SJCRH30 (cell line): ENCODE measurements around the gene ZC3H6. TPM values are rescaled to one million over a fixed set of nuclear protein-coding genes. Genes with fewer than 3 reads are reported as not detected.
"Not testable (repeated sequence)": the region's sequence is repeated elsewhere in the genome, so short reads cannot be mapped to it uniquely, and the experiment has no call there.

Experiments
- DNase-seq, 2 experiments: peaks; one replicate each; pipeline ENCODE4 v3.0.0-alpha.2; 2015 to 2020
- H3K27ac ChIP-seq: fragments of 250-450 bp; sonication (Bioruptor Pico); 2 replicates; pipeline ENCODE4 v1.5.1; 2020; ENCODE audit warnings: mild to moderate bottlenecking, moderate library complexity
- H3K27me3 ChIP-seq: fragments of 250-450 bp; sonication (Bioruptor Pico); 2 replicates; pipeline ENCODE4 v1.5.1; 2020; ENCODE audit warnings: mild to moderate bottlenecking, moderate library complexity
- H3K36me3 ChIP-seq: fragments of 250-450 bp; sonication (Bioruptor Pico); 2 replicates; pipeline ENCODE4 v1.5.1; 2020; ENCODE audit warnings: mild to moderate bottlenecking, moderate library complexity
- H3K4me1 ChIP-seq: fragments of 250-450 bp; sonication (Bioruptor Pico); 2 replicates; pipeline ENCODE4 v1.5.1; 2020; ENCODE audit warnings: mild to moderate bottlenecking, moderate library complexity
- H3K4me3 ChIP-seq: fragments of 250-450 bp; sonication (Bioruptor Pico); 2 replicates; pipeline ENCODE4 v1.5.1; 2020; ENCODE audit warnings: mild to moderate bottlenecking, moderate library complexity
- H3K9me3 ChIP-seq: fragments of 250-450 bp; sonication (Bioruptor Pico); replicated peaks from 2 replicates; pipeline ENCODE4 v1.5.1; 2020; ENCODE audit warnings: mild to moderate bottlenecking, moderate library complexity
- total RNA-seq: library from RNA; depleted of rRNA; stranded (reverse); fragments of >200 nt; shearing (Covaris generic); gene quantifications from 2 replicates; pipeline ENCODE4 v1.2.3, GENCODE V29; 2014

Gene ZC3H6
- total RNA-seq, 1 experiment from 2014 or later = 1.6 TPM

- Histone ChIP-seq H3K27ac (no peak overlapping the region), H3K4me1 (no peaks in the 10 kb centered on the region), H3K36me3 (no peaks in the 10 kb centered on the region), H3K9me3 (peaks cover 4% of the 10 kb centered on the region; the same call in 1 of the 2 replicates), H3K27me3 (no peaks in the 10 kb centered on the region), H3K4me3 (peak overlapping the region; percentile 27; the same call in 1 of the 2 replicates)
- peak; percentile 72 to 88 for DNase-seq
Measured at GRCh38 chr2:112259509-112260294, 15.7 kb upstream of the ZC3H6 start.

GRCh38 chr2:112260295-112260625 lies 15.1 kb upstream of the ZC3H6 start:
- no peak for DNase-seq
- Histone ChIP-seq H3K4me1 (no peaks in the 10 kb centered on the region), H3K27me3 (no peaks in the 10 kb centered on the region), H3K27ac (no peak overlapping the region), H3K4me3 (no peak overlapping the region), H3K36me3 (no peaks in the 10 kb centered on the region), H3K9me3 (peaks cover 4% of the 10 kb centered on the region; the same call in 1 of the 2 replicates)

GRCh38 chr2:112262876-112263275 lies 12.5 kb upstream of the ZC3H6 start:
- Histone ChIP-seq H3K27ac (no peak overlapping the region), H3K27me3 (no peaks in the 10 kb centered on the region), H3K36me3 (no peaks in the 10 kb centered on the region), H3K4me1 (no peaks in the 10 kb centered on the region), H3K9me3 (peaks cover 4% of the 10 kb centered on the region; the same call in 1 of the 2 replicates), H3K4me3 (no peak overlapping the region)
- DNase-seq = no peak

GRCh38 chr2:112268547-112268946 lies 6.8 kb upstream of the ZC3H6 start:
- H3K27ac ChIP-seq = no peak overlapping the region
- no peak overlapping the region for H3K4me3 ChIP-seq
- no peak for DNase-seq
- H3K36me3 ChIP-seq = no peaks in the 10 kb centered on the region
- H3K4me1 ChIP-seq = no peaks in the 10 kb centered on the region
- H3K27me3 ChIP-seq = no peaks in the 10 kb centered on the region
- H3K9me3 ChIP-seq = peaks cover 3% of the 10 kb centered on the region; the same call in 1 of the 2 replicates

GRCh38 chr2:112272669-112273068 lies 2.7 kb upstream of the ZC3H6 start:
- Histone ChIP-seq H3K9me3 (0 out of 2 replicates have a peak, but pooled peaks cover 3% of the 10 kb centered on the region), H3K4me1 (0 out of 2 replicates have a peak, but pooled peaks cover 2% of the 10 kb centered on the region), H3K4me3 (no peak overlapping the region)

GRCh38 chr2:112273349-112273748 lies 2.0 kb upstream of the ZC3H6 start:
- H3K9me3 ChIP-seq = 0 out of 2 replicates have a peak, but pooled peaks cover 3% of the 10 kb centered on the region
- H3K36me3 ChIP-seq = no peaks in the 10 kb centered on the region
- H3K4me1 ChIP-seq = 0 out of 2 replicates have a peak, but pooled peaks cover 2% of the 10 kb centered on the region
- no peak for DNase-seq
- H3K27me3 ChIP-seq = no peaks in the 10 kb centered on the region
- H3K4me3 ChIP-seq = no peak overlapping the region
- H3K27ac ChIP-seq = no peak overlapping the region

More at GRCh38 chr2:112272669-112273068, 2.7 kb upstream of the ZC3H6 start:
- H3K27me3 ChIP-seq = no peaks in the 10 kb centered on the region
- H3K27ac ChIP-seq = no peak overlapping the region
- DNase-seq = no peak
- no peaks in the 10 kb centered on the region for H3K36me3 ChIP-seq

- Histone ChIP-seq H3K4me1 (0 out of 2 replicates have a peak, but pooled peaks cover 2% of the 10 kb centered on the region), H3K36me3 (no peaks in the 10 kb centered on the region), H3K4me3 (peak overlapping the region; percentile 73), H3K27me3 (no peaks in the 10 kb centered on the region), H3K9me3 (no peaks in the 10 kb centered on the region), H3K27ac (peak overlapping the region; percentile 98)
- DNase-seq = peak; percentile 84 to 85
Measured at GRCh38 chr2:112275887-112276773, 733 bp downstream of the ZC3H6 start.

- Histone ChIP-seq H3K27me3 (no peaks in the 10 kb centered on the region), H3K4me3 (peak overlapping the region; percentile 73), H3K9me3 (no peaks in the 10 kb centered on the region), H3K36me3 (no peaks in the 10 kb centered on the region), H3K4me1 (0 out of 2 replicates have a peak, but pooled peaks cover 2% of the 10 kb centered on the region), H3K27ac (peak overlapping the region; percentile 98; the same call in 1 of the 2 replicates)
- DNase-seq = no peak
Measured at GRCh38 chr2:112276954-112277353, 1.6 kb downstream of the ZC3H6 start.

GRCh38 chr2:112277596-112278220 lies 2.3 kb downstream of the ZC3H6 start:
- no peak for DNase-seq
- H3K36me3 ChIP-seq = no peaks in the 10 kb centered on the region
- no peaks in the 10 kb centered on the region for H3K9me3 ChIP-seq
- H3K4me3 ChIP-seq = no peak overlapping the region
- no peak overlapping the region for H3K27ac ChIP-seq
- H3K4me1 ChIP-seq = 0 out of 2 replicates have a peak, but pooled peaks cover 2% of the 10 kb centered on the region
- no peaks in the 10 kb centered on the region for H3K27me3 ChIP-seq

GRCh38 chr2:112282066-112282465 lies 6.7 kb downstream of the ZC3H6 start:
- not testable (repeated sequence) for H3K4me1 ChIP-seq, H3K36me3 ChIP-seq, H3K27me3 ChIP-seq, H3K9me3 ChIP-seq, H3K4me3 ChIP-seq, DNase-seq, H3K27ac ChIP-seq

- H3K4me1 ChIP-seq, DNase-seq, H3K36me3 ChIP-seq, H3K27ac ChIP-seq, H3K4me3 ChIP-seq, H3K27me3 ChIP-seq, H3K9me3 ChIP-seq: not testable (repeated sequence)
Measured at GRCh38 chr2:112283535-112283934, 8.1 kb downstream of the ZC3H6 start.

GRCh38 chr2:112290088-112290487 lies 14.7 kb downstream of the ZC3H6 start:
- no peak overlapping the region for H3K27ac ChIP-seq
- H3K4me1 ChIP-seq = no peaks in the 10 kb centered on the region
- no peaks in the 10 kb centered on the region for H3K9me3 ChIP-seq
- H3K36me3 ChIP-seq = no peaks in the 10 kb centered on the region
- H3K27me3 ChIP-seq = no peaks in the 10 kb centered on the region
- no peak for DNase-seq
- no peak overlapping the region for H3K4me3 ChIP-seq

GRCh38 chr2:112290648-112291047 lies 15.3 kb downstream of the ZC3H6 start:
- Histone ChIP-seq H3K36me3 (no peaks in the 10 kb centered on the region), H3K27ac (no peak overlapping the region), H3K4me3 (no peak overlapping the region), H3K4me1 (no peaks in the 10 kb centered on the region), H3K9me3 (no peaks in the 10 kb centered on the region), H3K27me3 (no peaks in the 10 kb centered on the region)
- DNase-seq = no peak

GRCh38 chr2:112293636-112294401 lies 18.4 kb downstream of the ZC3H6 start:
- Histone ChIP-seq H3K36me3 (no peaks in the 10 kb centered on the region), H3K27me3 (no peaks in the 10 kb centered on the region), H3K27ac (no peak overlapping the region), H3K4me1 (no peaks in the 10 kb centered on the region), H3K9me3 (no peaks in the 10 kb centered on the region), H3K4me3 (no peak overlapping the region)
- DNase-seq = no peak
